ENCODE measurements around the gene CTIF. TPM values are rescaled to one million over a fixed set of nuclear protein-coding genes. Genes with fewer than 3 reads are reported as not detected.

The CTIF gene
- total RNA-seq, 2 experiments from 2014 or later: 0.06 to 0.38 TPM

DNA sequence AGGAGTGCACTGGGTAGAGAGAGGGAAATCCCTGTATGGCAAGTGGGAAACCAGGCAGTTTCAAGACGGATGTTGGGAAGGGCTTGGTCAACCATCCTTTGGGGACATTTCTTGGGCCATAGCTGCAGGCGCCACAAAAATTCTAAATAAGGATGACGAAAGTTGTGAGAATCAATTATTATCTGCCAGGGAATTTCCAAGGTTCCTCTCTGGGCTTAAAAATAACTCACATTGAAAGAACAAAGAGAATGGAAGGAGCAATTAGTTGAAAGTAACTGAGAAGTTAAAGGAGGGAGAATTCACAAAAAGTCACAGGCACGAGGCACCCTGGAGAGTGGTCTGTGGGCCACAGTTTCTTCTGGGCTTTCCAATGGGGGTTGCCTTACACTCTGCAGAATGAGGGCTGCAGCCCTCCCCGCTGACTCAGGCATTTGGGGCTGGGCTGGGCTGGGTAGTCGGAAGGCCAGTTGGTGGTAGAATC is 216.2 kb downstream of the CTIF start:
- CTCF ChIA-PET (ENCODE audit: unreplicated experiment): no interaction called here
- DNase-seq (ENCODE audit: low spot score): no peak
- intact Hi-C loops (cut with micrococcal nuclease; ENCODE audit: unreplicated experiment): loop anchor here (10.0 kb wide), 1 partner anchor 280 kb away; no protein-coding TSS in a partner anchor
- POLR2A ChIA-PET: no interaction called here
- Histone ChIP-seq H4K20me1 (ENCODE audit: insufficient read depth, low read length) (no peaks in the 10 kb centered on the region), H3K36me3 (ENCODE audit: insufficient read depth, low read length) (no peaks in the 10 kb centered on the region), H3K79me2 (ENCODE audit: insufficient read depth, low read depth, low read length) (no peaks in the 10 kb centered on the region), H3K4me1 (ENCODE audit: insufficient read depth, low read length, poor library complexity, severe bottlenecking) (no peaks in the 10 kb centered on the region), H3K9me2 (ENCODE audit: insufficient read depth, low read length) (no peaks in the 10 kb centered on the region), H2AFZ (ENCODE audit: low read length) (no peak overlapping the region), H3K4me2 (ENCODE audit: low read length) (no peak overlapping the region), H3K9me3 (ENCODE audit: low read length) (no peaks in the 10 kb centered on the region), H3K4me3 (ENCODE audit: low read depth, low read length, poor library complexity, severe bottlenecking) (no peak overlapping the region), H3K27ac (ENCODE audit: low read depth, low read length, poor library complexity, severe bottlenecking) (no peak overlapping the region)
- TF ChIP-seq, protein P1, sequence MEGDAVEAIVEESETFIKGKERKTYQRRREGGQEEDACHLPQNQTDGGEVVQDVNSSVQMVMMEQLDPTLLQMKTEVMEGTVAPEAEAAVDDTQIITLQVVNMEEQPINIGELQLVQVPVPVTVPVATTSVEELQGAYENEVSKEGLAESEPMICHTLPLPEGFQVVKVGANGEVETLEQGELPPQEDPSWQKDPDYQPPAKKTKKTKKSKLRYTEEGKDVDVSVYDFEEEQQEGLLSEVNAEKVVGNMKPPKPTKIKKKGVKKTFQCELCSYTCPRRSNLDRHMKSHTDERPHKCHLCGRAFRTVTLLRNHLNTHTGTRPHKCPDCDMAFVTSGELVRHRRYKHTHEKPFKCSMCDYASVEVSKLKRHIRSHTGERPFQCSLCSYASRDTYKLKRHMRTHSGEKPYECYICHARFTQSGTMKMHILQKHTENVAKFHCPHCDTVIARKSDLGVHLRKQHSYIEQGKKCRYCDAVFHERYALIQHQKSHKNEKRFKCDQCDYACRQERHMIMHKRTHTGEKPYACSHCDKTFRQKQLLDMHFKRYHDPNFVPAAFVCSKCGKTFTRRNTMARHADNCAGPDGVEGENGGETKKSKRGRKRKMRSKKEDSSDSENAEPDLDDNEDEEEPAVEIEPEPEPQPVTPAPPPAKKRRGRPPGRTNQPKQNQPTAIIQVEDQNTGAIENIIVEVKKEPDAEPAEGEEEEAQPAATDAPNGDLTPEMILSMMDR (conservative IDR thresholded peaks at IDR 0.05; ENCODE audit: low read length): no peak
- no TSS peak for BruUV-seq (replicated peaks)

DNA sequence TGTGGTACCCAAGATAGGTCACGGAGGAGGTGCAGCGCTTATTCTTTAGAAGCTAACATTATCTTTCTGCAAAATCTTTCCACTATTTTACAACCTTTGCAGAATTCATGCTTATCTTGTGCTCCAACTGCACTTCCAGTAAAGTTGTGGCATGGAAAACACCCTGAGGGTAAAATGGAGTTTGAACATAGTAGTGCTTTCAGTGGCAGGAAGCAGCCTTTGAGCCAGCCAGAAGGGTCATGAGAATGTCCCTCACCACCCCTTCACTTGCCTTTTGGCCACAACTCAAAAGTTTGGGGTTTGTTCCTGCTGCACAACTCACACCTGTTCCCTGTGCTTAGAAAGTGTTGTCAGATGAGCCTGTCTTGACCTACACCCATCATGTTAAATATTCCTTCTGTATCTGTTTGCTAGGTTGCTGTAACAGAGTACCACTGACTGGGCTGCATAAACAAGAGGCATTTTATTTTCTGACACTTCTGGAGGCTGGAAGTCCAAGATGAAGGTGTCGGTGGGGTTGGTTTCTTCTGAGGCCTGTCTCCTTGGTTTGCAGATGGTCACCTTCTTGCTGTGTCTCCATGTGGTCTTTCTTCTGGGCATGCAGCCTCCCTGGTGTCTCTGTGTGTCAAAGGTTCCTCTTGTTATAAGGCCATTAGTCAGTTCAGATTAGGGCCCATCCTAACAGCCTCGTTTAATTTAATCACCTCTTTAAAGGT is 217.8 kb downstream of the CTIF start:
- H3K36me3 ChIP-seq (ENCODE audit: insufficient read depth, low read length): no peaks in the 10 kb centered on the region
- H3K4me2 ChIP-seq (ENCODE audit: low read length): no peak overlapping the region
- intact Hi-C loops (cut with micrococcal nuclease; ENCODE audit: unreplicated experiment): loop anchor here (10.0 kb wide), 1 partner anchor 282 kb away; no protein-coding TSS in a partner anchor
- no peaks in the 10 kb centered on the region for H4K20me1 ChIP-seq (ENCODE audit: insufficient read depth, low read length)
- no TSS peak for BruUV-seq (replicated peaks)
- no peak for DNase-seq (ENCODE audit: low spot score)
- H2AFZ ChIP-seq (ENCODE audit: low read length): no peak overlapping the region
- no peaks in the 10 kb centered on the region for H3K9me2 ChIP-seq (ENCODE audit: insufficient read depth, low read length)
- H3K79me2 ChIP-seq (ENCODE audit: insufficient read depth, low read depth, low read length): no peaks in the 10 kb centered on the region
- ChIA-PET POLR2A (no interaction called here), CTCF (ENCODE audit: unreplicated experiment) (no interaction called here)
- TF ChIP-seq EZH2phosphoT487 (IDR thresholded peaks at IDR 0.05; ENCODE audit: borderline replicate concordance, low read depth, low read length): no peak
- TF ChIP-seq, protein P1 (conservative IDR thresholded peaks at IDR 0.05; ENCODE audit: low read length): no peak
- H3K4me1 ChIP-seq (ENCODE audit: insufficient read depth, low read length, poor library complexity, severe bottlenecking): no peaks in the 10 kb centered on the region
- H3K4me3 ChIP-seq (ENCODE audit: low read depth, low read length, poor library complexity, severe bottlenecking): no peak overlapping the region
- no peaks in the 10 kb centered on the region for H3K9me3 ChIP-seq (ENCODE audit: low read length)
- H3K27ac ChIP-seq (ENCODE audit: low read depth, low read length, poor library complexity, severe bottlenecking): no peak overlapping the region

DNA sequence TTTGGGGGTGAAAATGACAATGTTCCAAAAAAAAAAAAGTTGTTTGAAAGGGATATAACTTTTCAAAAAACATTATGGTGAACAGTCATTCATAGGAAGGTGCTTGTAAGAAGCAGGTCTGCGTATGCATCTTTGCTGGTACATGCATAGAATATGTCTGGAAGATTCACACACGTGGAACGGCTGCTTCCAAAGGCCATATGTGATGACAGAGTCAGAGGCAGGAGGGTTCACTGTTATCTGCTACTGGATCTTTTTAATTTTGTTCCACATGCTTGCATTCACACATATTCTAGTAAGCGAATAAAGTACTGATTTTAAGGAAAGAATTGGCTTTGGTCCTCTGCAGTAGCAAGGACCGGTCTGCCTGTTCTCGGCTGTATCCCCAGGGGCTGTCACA is 218.5 kb downstream of the CTIF start:
- H3K9me2 ChIP-seq (ENCODE audit: insufficient read depth, low read length): no peaks in the 10 kb centered on the region
- no peaks in the 10 kb centered on the region for H3K4me1 ChIP-seq (ENCODE audit: insufficient read depth, low read length, poor library complexity, severe bottlenecking)
- no peak overlapping the region for H3K27ac ChIP-seq (ENCODE audit: low read depth, low read length, poor library complexity, severe bottlenecking)
- no peak for TF ChIP-seq EZH2phosphoT487 (IDR thresholded peaks at IDR 0.05; ENCODE audit: borderline replicate concordance, low read depth, low read length)
- TF ChIP-seq, protein P1 (conservative IDR thresholded peaks at IDR 0.05; ENCODE audit: low read length): no peak
- BruUV-seq (replicated peaks): no TSS peak
- intact Hi-C loops (cut with micrococcal nuclease; ENCODE audit: unreplicated experiment): loop anchor here (10.0 kb wide), 1 partner anchor 283 kb away; no protein-coding TSS in a partner anchor
- no peaks in the 10 kb centered on the region for H3K79me2 ChIP-seq (ENCODE audit: insufficient read depth, low read depth, low read length)
- POLR2A ChIA-PET: no interaction called here
- no peak overlapping the region for H3K4me2 ChIP-seq (ENCODE audit: low read length)
- no peak overlapping the region for H2AFZ ChIP-seq (ENCODE audit: low read length)
- H3K4me3 ChIP-seq (ENCODE audit: low read depth, low read length, poor library complexity, severe bottlenecking): no peak overlapping the region
- no peaks in the 10 kb centered on the region for H4K20me1 ChIP-seq (ENCODE audit: insufficient read depth, low read length)
- H3K9me3 ChIP-seq (ENCODE audit: low read length): no peaks in the 10 kb centered on the region
- DNase-seq (ENCODE audit: low spot score): no peak
- CTCF ChIA-PET (ENCODE audit: unreplicated experiment): no interaction called here
- no peaks in the 10 kb centered on the region for H3K36me3 ChIP-seq (ENCODE audit: insufficient read depth, low read length)

Data from OCI-LY7 (cell line).